Hepatocyte (in vitro differentiated cells): ENCODE results near the gene MYBPH. TPM values are rescaled to one million over a fixed set of nuclear protein-coding genes. Genes with fewer than 3 reads are reported as not detected.
A peak's percentile ranks its signal among the peaks of the same experiment; 100 is the strongest.

Experiments
- DNase-seq: peaks from one replicate; pipeline ENCODE4 v3.0.0-alpha.2; 2016; ENCODE audit warnings: low spot score
- H2AFZ ChIP-seq: fragments of 200-600 bp; sonication (generic); 2 replicates; pipeline ENCODE4 v1.6.0; 2016; ENCODE audit warnings: antibody characterized with exemption, mild to moderate bottlenecking
- H3K27ac ChIP-seq: fragments of 200-600 bp; sonication (generic); 2 replicates; pipeline ENCODE4 v1.5.1; 2016; ENCODE audit warnings: mild to moderate bottlenecking
- H3K27me3 ChIP-seq: fragments of 200-600 bp; sonication (generic); 2 replicates; pipeline ENCODE4 v1.6.1; 2016
- H3K36me3 ChIP-seq: fragments of 200-600 bp; sonication (generic); replicated peaks from 2 replicates; pipeline ENCODE4 v1.5.1; 2016; ENCODE audit warnings: low read depth; ENCODE audit not compliant: insufficient read depth
- H3K4me1 ChIP-seq: fragments of 200-600 bp; sonication (generic); 2 replicates; pipeline ENCODE4 v1.5.1; 2016; ENCODE audit warnings: mild to moderate bottlenecking, moderate library complexity; ENCODE audit not compliant: insufficient read depth
- H3K4me2 ChIP-seq: fragments of 200-600 bp; sonication (generic); 2 replicates; pipeline ENCODE4 v1.6.0; 2016
- H3K4me3 ChIP-seq: fragments of 200-600 bp; sonication (generic); 2 replicates; pipeline ENCODE4 v1.5.1; 2016; ENCODE audit warnings: mild to moderate bottlenecking
- H3K79me2 ChIP-seq: fragments of 200-600 bp; sonication (generic); 2 replicates; pipeline ENCODE4 v1.6.0; 2017; ENCODE audit warnings: mild to moderate bottlenecking
- H3K9me2 ChIP-seq: fragments of 200-600 bp; sonication (generic); replicated peaks from 2 replicates; pipeline ENCODE4 v1.6.0; 2017; ENCODE audit warnings: mild to moderate bottlenecking; ENCODE audit not compliant: insufficient read depth
- H3K9me3 ChIP-seq: fragments of 200-600 bp; sonication (generic); 2 replicates; pipeline ENCODE4 v1.5.1; 2016; ENCODE audit warnings: low read depth, mild to moderate bottlenecking
- H4K20me1 ChIP-seq: fragments of 200-600 bp; sonication (generic); 2 replicates; pipeline ENCODE4 v1.6.0; 2016; ENCODE audit warnings: mild to moderate bottlenecking; ENCODE audit not compliant: insufficient read depth, poor library complexity, severe bottlenecking
- CTCF ChIP-seq: fragments of 200-600 bp; sonication (generic); IDR thresholded peaks from 2 replicates; pipeline ENCODE4 v1.5.1; 2016; ENCODE audit warnings: antibody characterized with exemption, mild to moderate bottlenecking; ENCODE audit not compliant: poor library complexity
- EZH2 ChIP-seq: fragments of 200-600 bp; sonication (generic); IDR thresholded peaks from 2 replicates; pipeline ENCODE4 v1.6.1; 2016; ENCODE audit warnings: antibody characterized with exemption, mild to moderate bottlenecking, borderline replicate concordance
- EZH2phosphoT487 ChIP-seq: fragments of 200-600 bp; sonication (generic); IDR thresholded peaks from one replicate; pipeline ENCODE4 v1.6.1; 2018; ENCODE audit warnings: antibody characterized with exemption, mild to moderate bottlenecking, low read depth, moderate library complexity; ENCODE audit not compliant: unreplicated experiment, severe bottlenecking
- WGBS: methylation state at CpG from one replicate; pipeline ENCODE4 v1.1.6; 2016; ENCODE audit warnings: low lambda C conversion rate; ENCODE audit errors: missing lambda C conversion rate; 5-methylcytosine and 5-hydroxymethylcytosine counted together
- polyA plus RNA-seq: library from polyadenylated mRNA; unstranded; fragments of >200 nt; fragmentation: Nextera tagmentation; extraction: Ambion mirVana; gene quantifications from 2 replicates; pipeline ENCODE4 v1.2.1, GENCODE V29; 2016
- total RNA-seq: library from RNA; depleted of rRNA; stranded (reverse); fragments of >200 nt; gene quantifications from 2 replicates; pipeline ENCODE4 v1.2.3, GENCODE V29; 2014

Gene MYBPH
- total and polyA plus RNA-seq, 2 experiments from 2014 or later, result 0.70 TPM; not detected in 1

GRCh38 chr1:203199816-203200571 is 24.4 kb upstream of the MYBPH start:
- peak overlapping the region; percentile 79 for H3K27ac ChIP-seq
- no peaks in the 10 kb centered on the region for H3K79me2 ChIP-seq
- no peaks in the 10 kb centered on the region for H3K9me2 ChIP-seq
- TF ChIP-seq EZH2phosphoT487 (no peak), EZH2 (no peak), CTCF (no peak)
- H3K4me2 ChIP-seq, result peak overlapping the region; percentile 41
- H3K9me3 ChIP-seq, result no peaks in the 10 kb centered on the region
- 65% methylated on average over 8 of the region's 8 CpGs for WGBS
- H3K27me3 ChIP-seq, result no peaks in the 10 kb centered on the region
- no peak overlapping the region for H3K4me3 ChIP-seq
- H3K4me1 ChIP-seq, result peaks cover 13% of the 10 kb centered on the region
- H2AFZ ChIP-seq, result no peak overlapping the region
- H4K20me1 ChIP-seq, result no peaks in the 10 kb centered on the region
- DNase-seq, result no peak
- no peaks in the 10 kb centered on the region for H3K36me3 ChIP-seq

GRCh38 chr1:203199481-203199815 is 23.8 kb upstream of the MYBPH start:
- 88% methylated on average over 6 of the region's 6 CpGs for WGBS
- DNase-seq, result no peak
- no peak for TF ChIP-seq CTCF
- TF ChIP-seq EZH2, result no peak
- no peak for TF ChIP-seq EZH2phosphoT487
- Histone ChIP-seq H4K20me1 (no peaks in the 10 kb centered on the region), H3K36me3 (no peaks in the 10 kb centered on the region), H3K27ac (peak overlapping the region; percentile 79), H3K4me2 (no peak overlapping the region), H3K4me1 (peaks cover 13% of the 10 kb centered on the region), H3K9me3 (no peaks in the 10 kb centered on the region), H3K9me2 (no peaks in the 10 kb centered on the region), H3K4me3 (no peak overlapping the region), H3K79me2 (no peaks in the 10 kb centered on the region), H2AFZ (no peak overlapping the region), H3K27me3 (no peaks in the 10 kb centered on the region)

GRCh38 chr1:203199002-203199401 is 23.4 kb upstream of the MYBPH start:
- Histone ChIP-seq H2AFZ (no peak overlapping the region), H3K27ac (no peak overlapping the region), H3K27me3 (no peaks in the 10 kb centered on the region), H3K9me3 (no peaks in the 10 kb centered on the region), H3K36me3 (no peaks in the 10 kb centered on the region), H3K79me2 (no peaks in the 10 kb centered on the region), H3K4me2 (no peak overlapping the region), H3K4me3 (no peak overlapping the region), H4K20me1 (no peaks in the 10 kb centered on the region), H3K4me1 (peaks cover 13% of the 10 kb centered on the region), H3K9me2 (no peaks in the 10 kb centered on the region)
- DNase-seq, result no peak
- TF ChIP-seq CTCF (no peak), EZH2 (no peak), EZH2phosphoT487 (no peak)
- WGBS, result 89% methylated on average over 3 of the region's 3 CpGs

GRCh38 chr1:203197625-203198024 is 22.0 kb upstream of the MYBPH start:
- no peaks in the 10 kb centered on the region for H3K79me2 ChIP-seq
- H3K4me2 ChIP-seq, result no peak overlapping the region
- no peak overlapping the region for H2AFZ ChIP-seq
- TF ChIP-seq CTCF (no peak), EZH2 (no peak), EZH2phosphoT487 (no peak)
- H4K20me1 ChIP-seq, result no peaks in the 10 kb centered on the region
- H3K4me1 ChIP-seq, result peaks cover 13% of the 10 kb centered on the region
- DNase-seq, result peak; percentile 45
- WGBS, result 50% methylated on average over 3 of the region's 3 CpGs
- H3K36me3 ChIP-seq, result no peaks in the 10 kb centered on the region
- H3K27me3 ChIP-seq, result no peaks in the 10 kb centered on the region
- no peaks in the 10 kb centered on the region for H3K9me2 ChIP-seq
- H3K4me3 ChIP-seq, result no peak overlapping the region
- H3K27ac ChIP-seq, result no peak overlapping the region
- H3K9me3 ChIP-seq, result no peaks in the 10 kb centered on the region
